Measurements from ENCODE around the gene TCEAL4. TPM values are rescaled to one million over a fixed set of nuclear protein-coding genes. Genes with fewer than 3 reads are reported as not detected.
A peak's percentile ranks its signal among the peaks of the same experiment; 100 is the strongest.

Gene TCEAL4
- total RNA-seq (2021; ENCODE audit: unreplicated experiment) (84.1 TPM), Bru-seq, nascent RNA (percentile 88 among the genes with signal in this experiment), BruChase-seq, experiment 1, labeled RNA remaining after a 2-hour chase (percentile 92 among the genes with signal in this experiment), BruChase-seq, experiment 2, labeled RNA remaining after a 6-hour chase (percentile 95 among the genes with signal in this experiment)
- 136 TPM for polyA plus RNA-seq (2012; ENCODE audit: insufficient read length)
- long read RNA-seq, transcript TCEAL4-208 (3 exons, 1,273 nt) = major isoform, 65 of 109 reads
- long read RNA-seq, transcript TCEAL4-204 (2 exons, 891 nt) = minor isoform, 8 of 109 reads
- long read RNA-seq, transcript TCEAL4-212 (3 exons, 1,008 nt) = minor isoform, 12 of 109 reads
- long read RNA-seq, partial matches to known transcripts = 0 of 109 reads
- long read RNA-seq, other reads (novel, unspliced or antisense) = 21 of 109 reads

- no peaks in the 10 kb centered on the region for H3K9me3 ChIP-seq (ENCODE audit: control insufficient read depth, insufficient read depth, low read depth, low read length)
- in situ Hi-C loops (cut with HindIII; ENCODE audit: low pct_unique_long_range_greater_than_20kb, low sequenced_read_pairs) = no loop called here
- ATAC-seq = peak; percentile 96
- intact Hi-C loops (cut with micrococcal nuclease; ENCODE audit: unreplicated experiment) = no loop called here
- H3K36me3 ChIP-seq (ENCODE audit: control insufficient read depth, insufficient read depth, low read length) = peaks cover 6% of the 10 kb centered on the region
- peak within 1 kb of the TSS; percentile 81 for H3K4me3 ChIP-seq (ENCODE audit: low read depth in 2 of 2, low read length in 2 of 2)
- H3K4me1 ChIP-seq (ENCODE audit: control insufficient read depth, insufficient read depth, low read length) = peaks cover 10% of the 10 kb centered on the region
- ChIA-PET CTCF (interaction anchor here (0.7 kb wide), 1 partner anchor 32 kb away, joined by 8 read pairs; no protein-coding TSS in a partner anchor), POLR2A (interaction anchor here (0.6 kb wide), 2 partner anchors 18 to 100 kb away, joined by 7 to 10 read pairs; no protein-coding TSS in a partner anchor)
- no TSS peak for BruUV-seq (replicated peaks)
- no peak for DNase-seq (ENCODE audit: low read depth, low spot score)
- peak; percentile 73 for TF ChIP-seq POLR2AphosphoS5 (IDR thresholded peaks at IDR 0.05; ENCODE audit: low read depth, low read length)
- TF ChIP-seq, protein P1, sequence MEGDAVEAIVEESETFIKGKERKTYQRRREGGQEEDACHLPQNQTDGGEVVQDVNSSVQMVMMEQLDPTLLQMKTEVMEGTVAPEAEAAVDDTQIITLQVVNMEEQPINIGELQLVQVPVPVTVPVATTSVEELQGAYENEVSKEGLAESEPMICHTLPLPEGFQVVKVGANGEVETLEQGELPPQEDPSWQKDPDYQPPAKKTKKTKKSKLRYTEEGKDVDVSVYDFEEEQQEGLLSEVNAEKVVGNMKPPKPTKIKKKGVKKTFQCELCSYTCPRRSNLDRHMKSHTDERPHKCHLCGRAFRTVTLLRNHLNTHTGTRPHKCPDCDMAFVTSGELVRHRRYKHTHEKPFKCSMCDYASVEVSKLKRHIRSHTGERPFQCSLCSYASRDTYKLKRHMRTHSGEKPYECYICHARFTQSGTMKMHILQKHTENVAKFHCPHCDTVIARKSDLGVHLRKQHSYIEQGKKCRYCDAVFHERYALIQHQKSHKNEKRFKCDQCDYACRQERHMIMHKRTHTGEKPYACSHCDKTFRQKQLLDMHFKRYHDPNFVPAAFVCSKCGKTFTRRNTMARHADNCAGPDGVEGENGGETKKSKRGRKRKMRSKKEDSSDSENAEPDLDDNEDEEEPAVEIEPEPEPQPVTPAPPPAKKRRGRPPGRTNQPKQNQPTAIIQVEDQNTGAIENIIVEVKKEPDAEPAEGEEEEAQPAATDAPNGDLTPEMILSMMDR (IDR thresholded peaks at IDR 0.05) = no peak
- H3K27ac ChIP-seq (ENCODE audit: low read length) = peak within 1 kb of the TSS; percentile 89
- no peaks in the 10 kb centered on the region for H3K27me3 ChIP-seq (ENCODE audit: control insufficient read depth, insufficient read depth, low read length)
Measured at GRCh38 chrX:103585411-103586313, at the start of gene TCEAL4. Gene TCEAL4 (plus strand): TSS chrX:103585515. CDS start chrX:103586676, 1,161 bp downstream.

DNA sequence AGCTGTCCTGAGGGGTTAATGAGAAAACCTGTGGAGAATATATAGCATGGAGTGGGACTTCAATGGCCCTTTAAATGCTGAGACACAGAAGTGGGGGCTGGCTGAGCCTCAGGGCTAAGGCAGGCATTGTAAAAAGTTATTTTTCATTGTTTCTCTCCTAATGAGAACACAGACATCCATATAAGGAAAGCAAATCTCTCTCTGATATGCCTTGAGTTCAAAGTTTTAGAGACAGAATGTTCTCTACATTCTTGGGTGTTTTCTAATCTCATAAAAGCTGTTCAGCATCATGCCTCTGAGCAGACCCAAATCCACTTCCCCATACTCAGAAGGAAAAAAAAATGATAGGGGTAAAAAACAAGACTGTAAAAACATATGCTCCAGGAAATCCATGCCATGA, 49.2 kb upstream of the TCEAL4 start:
- Histone ChIP-seq H3K4me3 (ENCODE audit: low read depth in 2 of 2, low read length in 2 of 2) (no peak overlapping the region), H3K9me3 (ENCODE audit: control insufficient read depth, insufficient read depth, low read depth, low read length) (no peaks in the 10 kb centered on the region), H3K4me1 (ENCODE audit: control insufficient read depth, insufficient read depth, low read length) (no peaks in the 10 kb centered on the region), H3K27me3 (ENCODE audit: control insufficient read depth, insufficient read depth, low read length) (no peaks in the 10 kb centered on the region), H3K27ac (ENCODE audit: low read length) (no peak overlapping the region), H3K36me3 (ENCODE audit: control insufficient read depth, insufficient read depth, low read length) (no peaks in the 10 kb centered on the region)
- in situ Hi-C loops (cut with HindIII; ENCODE audit: low pct_unique_long_range_greater_than_20kb, low sequenced_read_pairs) (no loop called here), intact Hi-C loops (cut with micrococcal nuclease; ENCODE audit: unreplicated experiment) (no loop called here)
- DNase-seq (ENCODE audit: low read depth, low spot score) (no peak), ATAC-seq (no peak)
- POLR2A ChIA-PET = no interaction called here
- BruUV-seq (replicated peaks) = no TSS peak
- TF ChIP-seq TCF7L2 (IDR thresholded peaks at IDR 0.05; ENCODE audit: low read depth, low read length) (no peak), POLR2AphosphoS5 (IDR thresholded peaks at IDR 0.05; ENCODE audit: low read depth, low read length) (no peak), SIN3A (IDR thresholded peaks at IDR 0.05; ENCODE audit: borderline replicate concordance, insufficient read depth, low read depth, low read length) (no peak), REST (IDR thresholded peaks at IDR 0.05; ENCODE audit: insufficient read depth in 1 of 2, low read depth in 2 of 2, low read length in 1 of 2) (no peak)
- TF ChIP-seq, protein P1 (IDR thresholded peaks at IDR 0.05) = no peak
- CTCF ChIA-PET = no interaction called here
